Measurements from ENCODE around the gene ADGRG6.
"Not testable (repeated sequence)": the region's sequence is repeated elsewhere in the genome, so short reads cannot be mapped to it uniquely, and the experiment has no call there.

The ADGRG6 gene

GRCh38 chr6:142444881-142445301 is 143.1 kb downstream of the ADGRG6 start:
- no peaks in the 10 kb centered on the region for H3K27me3 ChIP-seq (ENCODE audit: insufficient read depth, low read length)
- no peaks in the 10 kb centered on the region for H3K36me3 ChIP-seq (ENCODE audit: insufficient read depth, low read depth, low read length)
- peaks cover 28% of the 10 kb centered on the region for H3K4me1 ChIP-seq (ENCODE audit: insufficient read depth, low read length)
- no peak overlapping the region for H3K4me3 ChIP-seq (ENCODE audit: low read length)
- no peak overlapping the region for H3K27ac ChIP-seq (ENCODE audit: low read length)
- no peak overlapping the region for H3K9ac ChIP-seq (ENCODE audit: low read depth, low read length)
- no peaks in the 10 kb centered on the region for H3K9me3 ChIP-seq (ENCODE audit: insufficient read depth, low read depth, low read length)

GRCh38 chr6:142446168-142446567 is 144.4 kb downstream of the ADGRG6 start:
- peaks cover 21% of the 10 kb centered on the region for H3K4me1 ChIP-seq (ENCODE audit: insufficient read depth, low read length)
- no peaks in the 10 kb centered on the region for H3K9me3 ChIP-seq (ENCODE audit: insufficient read depth, low read depth, low read length)
- no peaks in the 10 kb centered on the region for H3K36me3 ChIP-seq (ENCODE audit: insufficient read depth, low read depth, low read length)
- no peak overlapping the region for H3K27ac ChIP-seq (ENCODE audit: low read length)
- no peak overlapping the region for H3K9ac ChIP-seq (ENCODE audit: low read depth, low read length)
- no peak overlapping the region for H3K4me3 ChIP-seq (ENCODE audit: low read length)
- no peaks in the 10 kb centered on the region for H3K27me3 ChIP-seq (ENCODE audit: insufficient read depth, low read length)

- Histone ChIP-seq H3K9me3 (ENCODE audit: insufficient read depth, low read depth, low read length) (no peaks in the 10 kb centered on the region), H3K9ac (ENCODE audit: low read depth, low read length) (no peak overlapping the region), H3K4me1 (ENCODE audit: insufficient read depth, low read length) (peaks cover 17% of the 10 kb centered on the region), H3K27ac (ENCODE audit: low read length) (no peak overlapping the region), H3K4me3 (ENCODE audit: low read length) (no peak overlapping the region), H3K27me3 (ENCODE audit: insufficient read depth, low read length) (no peaks in the 10 kb centered on the region), H3K36me3 (ENCODE audit: insufficient read depth, low read depth, low read length) (no peaks in the 10 kb centered on the region)
Observed at GRCh38 chr6:142446576-142446975, 144.8 kb downstream of the ADGRG6 start.

GRCh38 chr6:142448091-142448729 is 146.4 kb downstream of the ADGRG6 start:
- Histone ChIP-seq H3K27ac (ENCODE audit: low read length) (no peak overlapping the region), H3K4me1 (ENCODE audit: insufficient read depth, low read length) (peaks cover 13% of the 10 kb centered on the region), H3K36me3 (ENCODE audit: insufficient read depth, low read depth, low read length) (no peaks in the 10 kb centered on the region), H3K9ac (ENCODE audit: low read depth, low read length) (no peak overlapping the region), H3K9me3 (ENCODE audit: insufficient read depth, low read depth, low read length) (no peaks in the 10 kb centered on the region), H3K4me3 (ENCODE audit: low read length) (no peak overlapping the region), H3K27me3 (ENCODE audit: insufficient read depth, low read length) (no peaks in the 10 kb centered on the region)

- not testable (repeated sequence) for H3K4me1 ChIP-seq (ENCODE audit: insufficient read depth, low read length); H3K4me3 ChIP-seq (ENCODE audit: low read length); H3K9me3 ChIP-seq (ENCODE audit: insufficient read depth, low read depth, low read length); H3K27me3 ChIP-seq (ENCODE audit: insufficient read depth, low read length); H3K9ac ChIP-seq (ENCODE audit: low read depth, low read length); H3K36me3 ChIP-seq (ENCODE audit: insufficient read depth, low read depth, low read length); H3K27ac ChIP-seq (ENCODE audit: low read length)
Observed at GRCh38 chr6:142450856-142451255, 149.0 kb downstream of the ADGRG6 start.

GRCh38 chr6:142452993-142453392 is 151.2 kb downstream of the ADGRG6 start:
- H3K36me3 ChIP-seq (ENCODE audit: insufficient read depth, low read depth, low read length), result no peaks in the 10 kb centered on the region
- no peak overlapping the region for H3K9ac ChIP-seq (ENCODE audit: low read depth, low read length)
- H3K9me3 ChIP-seq (ENCODE audit: insufficient read depth, low read depth, low read length), result no peaks in the 10 kb centered on the region
- H3K27ac ChIP-seq (ENCODE audit: low read length), result no peak overlapping the region
- no peaks in the 10 kb centered on the region for H3K4me1 ChIP-seq (ENCODE audit: insufficient read depth, low read length)
- H3K27me3 ChIP-seq (ENCODE audit: insufficient read depth, low read length), result no peaks in the 10 kb centered on the region
- H3K4me3 ChIP-seq (ENCODE audit: low read length), result no peak overlapping the region

- not testable (repeated sequence) for H3K36me3 ChIP-seq (ENCODE audit: insufficient read depth, low read depth, low read length); H3K9ac ChIP-seq (ENCODE audit: low read depth, low read length); H3K9me3 ChIP-seq (ENCODE audit: insufficient read depth, low read depth, low read length); H3K4me3 ChIP-seq (ENCODE audit: low read length); H3K27me3 ChIP-seq (ENCODE audit: insufficient read depth, low read length); H3K4me1 ChIP-seq (ENCODE audit: insufficient read depth, low read length); H3K27ac ChIP-seq (ENCODE audit: low read length)
Observed at GRCh38 chr6:142454196-142454595, 152.4 kb downstream of the ADGRG6 start.

- H3K9me3 ChIP-seq (ENCODE audit: insufficient read depth, low read depth, low read length); H3K27ac ChIP-seq (ENCODE audit: low read length); H3K36me3 ChIP-seq (ENCODE audit: insufficient read depth, low read depth, low read length); H3K27me3 ChIP-seq (ENCODE audit: insufficient read depth, low read length); H3K4me1 ChIP-seq (ENCODE audit: insufficient read depth, low read length); H3K4me3 ChIP-seq (ENCODE audit: low read length); H3K9ac ChIP-seq (ENCODE audit: low read depth, low read length): not testable (repeated sequence)
Observed at GRCh38 chr6:142454848-142455247, 153.0 kb downstream of the ADGRG6 start.

GRCh38 chr6:142455957-142456589 is 154.3 kb downstream of the ADGRG6 start:
- no peaks in the 10 kb centered on the region for H3K27me3 ChIP-seq (ENCODE audit: insufficient read depth, low read length)
- H3K27ac ChIP-seq (ENCODE audit: low read length), result no peak overlapping the region
- no peak overlapping the region for H3K9ac ChIP-seq (ENCODE audit: low read depth, low read length)
- no peaks in the 10 kb centered on the region for H3K9me3 ChIP-seq (ENCODE audit: insufficient read depth, low read depth, low read length)
- H3K36me3 ChIP-seq (ENCODE audit: insufficient read depth, low read depth, low read length), result no peaks in the 10 kb centered on the region
- no peak overlapping the region for H3K4me3 ChIP-seq (ENCODE audit: low read length)
- no peaks in the 10 kb centered on the region for H3K4me1 ChIP-seq (ENCODE audit: insufficient read depth, low read length)

- Histone ChIP-seq H3K27me3 (ENCODE audit: insufficient read depth, low read length) (no peaks in the 10 kb centered on the region), H3K4me3 (ENCODE audit: low read length) (no peak overlapping the region), H3K4me1 (ENCODE audit: insufficient read depth, low read length) (no peaks in the 10 kb centered on the region), H3K27ac (ENCODE audit: low read length) (no peak overlapping the region), H3K9ac (ENCODE audit: low read depth, low read length) (no peak overlapping the region), H3K36me3 (ENCODE audit: insufficient read depth, low read depth, low read length) (no peaks in the 10 kb centered on the region), H3K9me3 (ENCODE audit: insufficient read depth, low read depth, low read length) (peaks cover 6% of the 10 kb centered on the region)
Observed at GRCh38 chr6:142457638-142458406, 156.0 kb downstream of the ADGRG6 start.

GRCh38 chr6:142458836-142459235 is 157.0 kb downstream of the ADGRG6 start:
- Histone ChIP-seq H3K9ac (ENCODE audit: low read depth, low read length) (no peak overlapping the region), H3K27me3 (ENCODE audit: insufficient read depth, low read length) (no peaks in the 10 kb centered on the region), H3K4me3 (ENCODE audit: low read length) (no peak overlapping the region), H3K9me3 (ENCODE audit: insufficient read depth, low read depth, low read length) (peaks cover 9% of the 10 kb centered on the region), H3K4me1 (ENCODE audit: insufficient read depth, low read length) (no peaks in the 10 kb centered on the region), H3K36me3 (ENCODE audit: insufficient read depth, low read depth, low read length) (no peaks in the 10 kb centered on the region), H3K27ac (ENCODE audit: low read length) (no peak overlapping the region)

GRCh38 chr6:142459271-142459670 is 157.5 kb downstream of the ADGRG6 start:
- Histone ChIP-seq H3K27ac (ENCODE audit: low read length) (no peak overlapping the region), H3K9ac (ENCODE audit: low read depth, low read length) (no peak overlapping the region), H3K36me3 (ENCODE audit: insufficient read depth, low read depth, low read length) (no peaks in the 10 kb centered on the region), H3K27me3 (ENCODE audit: insufficient read depth, low read length) (no peaks in the 10 kb centered on the region), H3K4me3 (ENCODE audit: low read length) (no peak overlapping the region), H3K4me1 (ENCODE audit: insufficient read depth, low read length) (no peaks in the 10 kb centered on the region), H3K9me3 (ENCODE audit: insufficient read depth, low read depth, low read length) (peaks cover 9% of the 10 kb centered on the region)
